Stimulated activated CD4-positive, alpha-beta T cell treated with anti-CD3 and anti-CD28 coated beads, TNF-alpha, amount 100 ng/mL, for 4 hours (primary cell): ENCODE data around the gene DSCAML1.

Source experiments
- DNase-seq, 3 experiments: peaks; one replicate each; pipeline ENCODE4 v3.0.0-alpha.2; 2020; ENCODE audit warnings: low read depth in 3 of 3

The DSCAML1 gene

GRCh38 chr11:117548876-117549275 is 248.1 kb downstream of the DSCAML1 start:
- DNase-seq, result no peak

- no peak for DNase-seq
Measured at GRCh38 chr11:117547946-117548345, 249.1 kb downstream of the DSCAML1 start.

- DNase-seq, result no peak
Measured at GRCh38 chr11:117547195-117547850, 249.7 kb downstream of the DSCAML1 start.

- no peak for DNase-seq
Measured at GRCh38 chr11:117546431-117547194, 250.4 kb downstream of the DSCAML1 start.

- no peak for DNase-seq
Measured at GRCh38 chr11:117545706-117546105, 251.3 kb downstream of the DSCAML1 start.

GRCh38 chr11:117544130-117544800 is 252.8 kb downstream of the DSCAML1 start:
- DNase-seq, result no peak

- no peak for DNase-seq
Measured at GRCh38 chr11:117541211-117541610, 255.8 kb downstream of the DSCAML1 start.

- DNase-seq, result no peak
Measured at GRCh38 chr11:117538263-117539135, 258.5 kb downstream of the DSCAML1 start.

- no peak for DNase-seq
Measured at GRCh38 chr11:117535850-117536411, 261.1 kb downstream of the DSCAML1 start.

GRCh38 chr11:117535201-117535849 is 261.7 kb downstream of the DSCAML1 start:
- no peak for DNase-seq

GRCh38 chr11:117532568-117532967 is 264.4 kb downstream of the DSCAML1 start:
- DNase-seq, result no peak

- DNase-seq, result no peak
Measured at GRCh38 chr11:117529816-117530215, 267.2 kb downstream of the DSCAML1 start.

- no peak for DNase-seq
Measured at GRCh38 chr11:117528097-117528721, 268.8 kb downstream of the DSCAML1 start.

- no peak for DNase-seq
Measured at GRCh38 chr11:117527271-117527670, 269.7 kb downstream of the DSCAML1 start.

- no peak for DNase-seq
Measured at GRCh38 chr11:117525866-117526542, 271.0 kb downstream of the DSCAML1 start.

- no peak for DNase-seq
Measured at GRCh38 chr11:117524468-117525183, 272.4 kb downstream of the DSCAML1 start.

GRCh38 chr11:117523680-117524079 is 273.3 kb downstream of the DSCAML1 start:
- no peak for DNase-seq

GRCh38 chr11:117521974-117522373 is 275.0 kb downstream of the DSCAML1 start:
- DNase-seq, result no peak

- DNase-seq, result no peak
Measured at GRCh38 chr11:117520966-117521365, 276.1 kb downstream of the DSCAML1 start.
